ENCODE measurements around the gene EXO5.
"Not testable (repeated sequence)": the region's sequence is repeated elsewhere in the genome, so short reads cannot be mapped to it uniquely, and the experiment has no call there.

EXO5 gene

DNA sequence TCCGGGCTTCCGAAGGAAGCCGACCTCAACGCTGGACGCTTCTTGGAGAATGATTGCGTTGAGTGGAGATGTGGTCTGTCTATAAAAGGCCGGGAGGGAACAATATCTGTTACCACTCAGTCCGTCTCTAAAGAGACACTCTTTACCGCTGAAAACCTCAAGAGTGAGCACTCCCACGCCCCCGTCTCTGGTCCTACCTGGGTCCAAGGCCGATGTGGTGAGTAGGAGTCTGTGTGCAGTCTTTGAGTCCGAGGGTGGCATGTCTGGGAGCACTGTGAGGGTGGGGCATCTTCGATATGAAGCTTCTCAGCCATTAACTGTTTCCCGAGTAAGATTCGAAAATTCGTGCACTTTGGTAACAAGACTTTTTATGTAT lies 30.9 kb upstream of the EXO5 start:
- Histone ChIP-seq H3K27ac (no peak overlapping the region), H3K27me3 (replicated peaks) (no peaks in the 10 kb centered on the region), H3K36me3 (replicated peaks) (no peaks in the 10 kb centered on the region), H3K4me3 (ENCODE audit: low read depth, low read length) (peak overlapping the region; percentile 73)
- DNase-seq: peak; percentile 2
- in situ Hi-C loops (cut with HindIII; ENCODE audit: low pct_ligation_motif_present, low sequenced_read_pairs): no loop called here
- no peak for TF ChIP-seq CTCF (IDR thresholded peaks at IDR 0.05; ENCODE audit: low read depth, low read length, missing control alignments)

DNA sequence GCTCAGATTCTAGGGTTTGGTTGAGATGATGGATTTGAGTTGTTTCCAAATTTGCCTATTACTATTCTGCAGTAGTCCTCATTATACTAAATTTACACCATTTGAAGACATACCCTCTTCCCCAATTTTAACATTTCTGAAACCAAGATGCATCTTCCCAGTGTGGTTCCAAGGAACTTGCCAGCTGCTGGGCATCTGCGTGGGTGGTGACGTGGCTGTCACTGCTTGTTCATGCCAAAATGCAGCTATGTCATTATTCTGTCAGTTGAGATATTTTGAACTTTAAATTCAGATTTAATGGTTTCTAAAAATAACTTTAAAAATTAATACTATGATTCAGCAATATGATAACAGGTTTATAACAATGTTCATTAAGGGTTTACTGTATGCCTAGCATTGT lies 30.3 kb upstream of the EXO5 start:
- in situ Hi-C loops (cut with HindIII; ENCODE audit: low pct_ligation_motif_present, low sequenced_read_pairs): no loop called here
- no peak for DNase-seq
- H3K27ac ChIP-seq: no peak overlapping the region
- no peak for TF ChIP-seq CTCF (IDR thresholded peaks at IDR 0.05; ENCODE audit: low read depth, low read length, missing control alignments)
- no peaks in the 10 kb centered on the region for H3K36me3 ChIP-seq (replicated peaks)
- H3K4me3 ChIP-seq (ENCODE audit: low read depth, low read length): no peak overlapping the region
- no peaks in the 10 kb centered on the region for H3K27me3 ChIP-seq (replicated peaks)

GRCh38 chr1:40479156-40479555 lies 29.4 kb upstream of the EXO5 start:
- in situ Hi-C loops (cut with HindIII; ENCODE audit: low pct_ligation_motif_present, low sequenced_read_pairs): no loop called here
- Histone ChIP-seq H3K36me3 (replicated peaks) (no peaks in the 10 kb centered on the region), H3K27me3 (replicated peaks) (no peaks in the 10 kb centered on the region), H3K27ac (no peak overlapping the region), H3K4me3 (ENCODE audit: low read depth, low read length) (no peak overlapping the region)
- no peak for TF ChIP-seq CTCF (IDR thresholded peaks at IDR 0.05; ENCODE audit: low read depth, low read length, missing control alignments)
- DNase-seq: no peak

- Histone ChIP-seq H3K27ac (no peak overlapping the region), H3K4me3 (ENCODE audit: low read depth, low read length) (no peak overlapping the region), H3K36me3 (replicated peaks) (peaks cover 30% of the 10 kb centered on the region), H3K27me3 (replicated peaks) (no peaks in the 10 kb centered on the region)
- no peak for TF ChIP-seq CTCF (IDR thresholded peaks at IDR 0.05; ENCODE audit: low read depth, low read length, missing control alignments)
- in situ Hi-C loops (cut with HindIII; ENCODE audit: low pct_ligation_motif_present, low sequenced_read_pairs): no loop called here
- no peak for DNase-seq
These were observed 13.2 kb upstream of the EXO5 start for GRCh38 chr1:40495315-40495903.

GRCh38 chr1:40502651-40503050 lies 5.9 kb upstream of the EXO5 start:
- H3K4me3 ChIP-seq (ENCODE audit: low read depth, low read length); H3K27me3 ChIP-seq (replicated peaks); DNase-seq; in situ Hi-C loops (cut with HindIII; ENCODE audit: low pct_ligation_motif_present, low sequenced_read_pairs); H3K36me3 ChIP-seq (replicated peaks); H3K27ac ChIP-seq: not testable (repeated sequence)

- no peak for TF ChIP-seq CTCF (IDR thresholded peaks at IDR 0.05; ENCODE audit: low read depth, low read length, missing control alignments)
- Histone ChIP-seq H3K27me3 (replicated peaks) (no peaks in the 10 kb centered on the region), H3K27ac (peak overlapping the region; percentile 17), H3K4me3 (ENCODE audit: low read depth, low read length) (peak overlapping the region; percentile 68), H3K36me3 (replicated peaks) (no peaks in the 10 kb centered on the region)
- in situ Hi-C loops (cut with HindIII; ENCODE audit: low pct_ligation_motif_present, low sequenced_read_pairs): no loop called here
- no peak for DNase-seq
These were observed 594 bp upstream of the EXO5 start for GRCh38 chr1:40507973-40508372.

Measured in brain microvascular endothelial cell (primary cell).